HG02610 (cell line): ENCODE measurements around the gene WBP11.

ENCODE experiments used
- ATAC-seq: cut with Tn5 transposase; IDR thresholded peaks from one replicate; pipeline ENCODE4 v1.9.1; 2021; ENCODE audit warnings: mild to moderate bottlenecking, moderate library complexity; ENCODE audit not compliant: unreplicated experiment

Gene WBP11

GRCh38 chr12:14825256-14825655 is 22.0 kb upstream of the WBP11 start:
- no peak for ATAC-seq

- peak; percentile 66 for ATAC-seq
These were observed 20.8 kb upstream of the WBP11 start for GRCh38 chr12:14824012-14824634.

- no peak for ATAC-seq
These were observed 10.7 kb upstream of the WBP11 start, which contains the start of gene SMCO3 for GRCh38 chr12:14814014-14814413. Gene SMCO3 (minus strand): TSS chr12:14814182. CDS start chr12:14806680, 7,502 bp downstream.

GRCh38 chr12:14811486-14811885 is 8.2 kb upstream of the WBP11 start:
- no peak for ATAC-seq

- no peak for ATAC-seq
These were observed 7.7 kb upstream of the WBP11 start for GRCh38 chr12:14810953-14811483.

GRCh38 chr12:14810167-14810952 is 7.1 kb upstream of the WBP11 start:
- ATAC-seq: no peak

- ATAC-seq: peak; percentile 15
These were observed 517 bp upstream of the WBP11 start for GRCh38 chr12:14803830-14804160.

GRCh38 chr12:14802721-14803010 is 612 bp downstream of the WBP11 start:
- ATAC-seq: no peak

- ATAC-seq: no peak
These were observed 1.0 kb downstream of the WBP11 start for GRCh38 chr12:14802247-14802646.

GRCh38 chr12:14795028-14795448 is 8.2 kb downstream of the WBP11 start:
- peak; percentile 58 for ATAC-seq

- no peak for ATAC-seq
These were observed 17.7 kb downstream of the WBP11 start for GRCh38 chr12:14785568-14785967.

- ATAC-seq: no peak
These were observed 18.8 kb downstream of the WBP11 start for GRCh38 chr12:14784471-14784870.

GRCh38 chr12:14782756-14783155 is 20.5 kb downstream of the WBP11 start:
- ATAC-seq: no peak

GRCh38 chr12:14781563-14781962 is 21.7 kb downstream of the WBP11 start:
- ATAC-seq: no peak

GRCh38 chr12:14780859-14781258 is 22.4 kb downstream of the WBP11 start:
- no peak for ATAC-seq

GRCh38 chr12:14779834-14780233 is 23.4 kb downstream of the WBP11 start:
- ATAC-seq: no peak

GRCh38 chr12:14777271-14777670 is 26.0 kb downstream of the WBP11 start:
- no peak for ATAC-seq

- ATAC-seq: no peak
These were observed 26.9 kb downstream of the WBP11 start for GRCh38 chr12:14776236-14776961.

- ATAC-seq: no peak
These were observed 27.7 kb downstream of the WBP11 start for GRCh38 chr12:14775636-14775980.

GRCh38 chr12:14774906-14775635 is 28.2 kb downstream of the WBP11 start:
- no peak for ATAC-seq
